H1 (cell line): ENCODE data around the gene RPS6KB2. TPM values are rescaled to one million over a fixed set of nuclear protein-coding genes. Genes with fewer than 3 reads are reported as not detected.

Source experiments
- CTCF ChIA-PET: fragments of 300-600 bp; sonication (Branson Sonifier 250); formaldehyde crosslinking; loops from one replicate; lab custom pipeline; 2021; ENCODE audit not compliant: partially characterized antibody; lab: Charles Lee
- POLR2A ChIA-PET: fragments of 300-600 bp; sonication (Branson Sonifier 250); formaldehyde crosslinking; loops from one replicate; lab custom pipeline; 2021; ENCODE audit warnings: inconsistent platforms; ENCODE audit not compliant: partially characterized antibody; lab: Charles Lee
- DNase-seq, 2 experiments: peaks; one replicate each; pipeline versions ENCODE4 v3.0.0 to v3.0.0-alpha.2; 2010 to 2022; ENCODE audit warnings: low spot score in 2 of 2, low read depth in 1 of 2, mixed read lengths in 1 of 2
- FAIRE-seq: peaks from 2 replicates; lab custom pipeline; 2011; peaks lifted over from hg19 to GRCh38; lab: Jason Lieb, UNC
- H2AFZ ChIP-seq: 2 replicates; pipeline ENCODE4 v1.8.1; 2012; ENCODE audit warnings: low read length, inconsistent platforms
- H2AK5ac ChIP-seq: 2 replicates; pipeline ENCODE4 v1.6.1; 2013; ENCODE audit warnings: low read depth, low read length
- H2BK120ac ChIP-seq: replicated peaks from 2 replicates; pipeline ENCODE3; 2013; ENCODE audit warnings: low read depth, low read length, inconsistent platforms
- H2BK12ac ChIP-seq: 2 replicates; pipeline ENCODE4 v1.6.1; 2013; ENCODE audit warnings: low read depth, low read length
- H2BK15ac ChIP-seq: 2 replicates; pipeline ENCODE4 v1.6.1; 2013; ENCODE audit warnings: low read length
- H2BK20ac ChIP-seq: 2 replicates; pipeline ENCODE4 v1.6.1; 2013; ENCODE audit warnings: low read length
- H2BK5ac ChIP-seq: 2 replicates; pipeline ENCODE4 v1.6.1; 2013; ENCODE audit warnings: low read depth, low read length
- H3K14ac ChIP-seq: 2 replicates; pipeline ENCODE4 v1.6.1; 2013; ENCODE audit warnings: inconsistent platforms; ENCODE audit not compliant: insufficient read length
- H3K18ac ChIP-seq: 2 replicates; pipeline ENCODE4 v1.6.1; 2013; ENCODE audit warnings: low read length; ENCODE audit errors: extremely low read depth
- H3K23ac ChIP-seq: 2 replicates; pipeline ENCODE4 v1.6.1; 2013; ENCODE audit warnings: inconsistent platforms; ENCODE audit not compliant: insufficient read length
- H3K23me2 ChIP-seq: 2 replicates; pipeline ENCODE4 v1.6.1; 2013; ENCODE audit warnings: low read depth, low read length
- H3K27ac ChIP-seq: 2 replicates; pipeline ENCODE4 v1.6.1; 2011; ENCODE audit warnings: low read depth, low read length, inconsistent platforms
- H3K27me3 ChIP-seq, 4 experiments: replicated peaks in 1 of 4; 1 replicate in 1 of 4; 2 replicates in 3 of 4; pipeline versions ENCODE4 v1.6.1 to v1.8.1; 2011 to 2013; ENCODE audit warnings: low read length in 3 of 4, mild to moderate bottlenecking in 3 of 4, inconsistent platforms in 2 of 4, mixed read lengths in 2 of 4, moderate library complexity in 1 of 4; ENCODE audit not compliant: control insufficient read depth in 3 of 4, insufficient read depth in 3 of 4; ENCODE audit errors: extremely low read depth in 1 of 4
- H3K36me3 ChIP-seq, 4 experiments: 2 replicates each; pipeline versions ENCODE4 v1.6.1 to v1.8.1; 2011 to 2013; ENCODE audit warnings: mild to moderate bottlenecking in 4 of 4, low read length in 3 of 4, moderate library complexity in 2 of 4, control low read depth in 1 of 4, inconsistent platforms in 1 of 4; ENCODE audit not compliant: insufficient read depth in 4 of 4, control insufficient read depth in 2 of 4
- H3K4ac ChIP-seq: replicated peaks from 2 replicates; pipeline ENCODE3; 2013; ENCODE audit warnings: low read length, low read depth, mixed read lengths, inconsistent platforms; ENCODE audit not compliant: insufficient read length
- H3K4me1 ChIP-seq, 4 experiments: replicated peaks in 1 of 4; 1 replicate in 1 of 4; 2 replicates in 3 of 4; pipeline versions ENCODE4 v1.6.1 to v1.8.1; 2011 to 2013; ENCODE audit warnings: low read length in 3 of 4, inconsistent platforms in 2 of 4, mixed read lengths in 1 of 4; ENCODE audit not compliant: insufficient read depth in 4 of 4, control insufficient read depth in 3 of 4
- H3K4me2 ChIP-seq, 2 experiments: 2 replicates each; pipeline versions ENCODE4 v1.6.1 to v1.8.1; 2011 to 2013; ENCODE audit warnings: low read depth in 2 of 2, low read length in 2 of 2, control low read depth in 1 of 2, inconsistent platforms in 1 of 2, mild to moderate bottlenecking in 1 of 2; ENCODE audit not compliant: insufficient read depth in 1 of 2
- H3K4me3 ChIP-seq, 4 experiments: fragments of 200-600, 300-600 bp in 1 of 4; sonication (generic), shearing (Covaris generic), sonication (Bioruptor Twin) in 1 of 4; 2 replicates each; pipeline versions ENCODE4 v1.5.1 to v1.8.1; 2011 to 2016; ENCODE audit warnings: low read length in 4 of 4, low read depth in 3 of 4, control low read depth in 2 of 4, inconsistent platforms in 2 of 4, mild to moderate bottlenecking in 2 of 4, mixed read lengths in 1 of 4, moderate library complexity in 1 of 4; ENCODE audit not compliant: insufficient read depth in 2 of 4; ENCODE audit errors: extremely low read depth in 1 of 4
- H3K56ac ChIP-seq: replicated peaks from 2 replicates; pipeline ENCODE3; 2013; ENCODE audit warnings: low read depth, mild to moderate bottlenecking, mixed read lengths, low read length, inconsistent platforms; ENCODE audit not compliant: insufficient read length
- H3K79me1 ChIP-seq: 2 replicates; pipeline ENCODE4 v1.6.1; 2013; ENCODE audit warnings: low read depth, low read length, control low read depth
- H3K79me2 ChIP-seq, 2 experiments: 2 replicates each; pipeline versions ENCODE4 v1.6.1 to v1.8.1; 2012 to 2013; ENCODE audit warnings: low read length in 2 of 2, mild to moderate bottlenecking in 2 of 2, inconsistent platforms in 1 of 2; ENCODE audit not compliant: insufficient read depth in 2 of 2, control insufficient read depth in 1 of 2
- H3K9ac ChIP-seq, 4 experiments: replicated peaks in 1 of 4; 1 replicate in 1 of 4; 2 replicates in 3 of 4; pipeline versions ENCODE4 v1.6.1 to v1.8.1; 2011 to 2013; ENCODE audit warnings: low read depth in 3 of 4, low read length in 3 of 4, control low read depth in 2 of 4, mild to moderate bottlenecking in 2 of 4, moderate library complexity in 2 of 4, inconsistent platforms in 1 of 4; ENCODE audit errors: extremely low read depth in 1 of 4
- H3K9me3 ChIP-seq, 2 experiments: 2 replicates each; pipeline versions ENCODE4 v1.6.1 to v1.8.1; 2012 to 2013; ENCODE audit warnings: mild to moderate bottlenecking in 2 of 2, moderate library complexity in 2 of 2, control low read depth in 1 of 2, inconsistent platforms in 1 of 2, low read depth in 1 of 2, low read length in 1 of 2, mixed read lengths in 1 of 2; ENCODE audit not compliant: insufficient read depth in 2 of 2
- H4K20me1 ChIP-seq, 2 experiments: replicated peaks in 1 of 2; 2 replicates each; pipeline versions ENCODE3 to v1.8.1; 2011 to 2013; ENCODE audit warnings: inconsistent platforms in 2 of 2, low read length in 2 of 2, mild to moderate bottlenecking in 1 of 2; ENCODE audit not compliant: insufficient read depth in 2 of 2, control insufficient read depth in 1 of 2
- H4K5ac ChIP-seq: 2 replicates; pipeline ENCODE4 v1.6.1; 2013; ENCODE audit warnings: low read length, low read depth, mixed read lengths, inconsistent platforms; ENCODE audit not compliant: insufficient read length
- H4K8ac ChIP-seq: 2 replicates; pipeline ENCODE4 v1.8.0; 2013; ENCODE audit warnings: mild to moderate bottlenecking, moderate library complexity, low read length, inconsistent platforms; ENCODE audit not compliant: insufficient read depth; ENCODE audit errors: extremely low read depth
- H4K91ac ChIP-seq: replicated peaks from 2 replicates; pipeline ENCODE3; 2013; ENCODE audit warnings: low read length, mixed read lengths, inconsistent platforms; ENCODE audit not compliant: insufficient read length
- WGBS, 2 experiments: shearing (Covaris generic) in 1 of 2; methylation state at CpG; one replicate each; pipeline versions ENCODE4 v1.1.6 to v1.1.7; 2013 to 2015; ENCODE audit warnings: low lambda C conversion rate in 2 of 2, mixed read lengths in 2 of 2, inconsistent platforms in 1 of 2, low coverage in 1 of 2, missing lambda C conversion rate in 1 of 2; ENCODE audit not compliant: insufficient replicate concordance in 2 of 2, insufficient coverage in 1 of 2, insufficient read length in 1 of 2; ENCODE audit errors: extremely low coverage in 1 of 2, missing lambda C conversion rate in 1 of 2; 5-methylcytosine and 5-hydroxymethylcytosine counted together
- polyA plus RNA-seq, 7 experiments: library from polyadenylated mRNA; depleted of rRNA in 3 of 7; stranded (reverse) in 5 of 7; unstranded in 2 of 7; fragments of >200 nt in 5 of 7; fragments of 200-250 nt in 2 of 7; gene quantifications; 1 replicate in 5 of 7; 2 replicates in 1 of 7; 4 replicates in 1 of 7; pipeline versions ENCODE4 v1.2.1 to v1.2.3, GENCODE V29; 2011 to 2013; ENCODE audit warnings: missing spikeins in 2 of 7, mixed read lengths in 2 of 7
- total RNA-seq: library from RNA; stranded (reverse); fragmentation: NEBNext Ultra II Directional; extraction: Animal tissue kit (Norgen Biotek cat#: 25700); gene quantifications from 2 replicates; pipeline ENCODE4 v1.2.1, GENCODE V29; 2021

Gene RPS6KB2
- total and polyA plus RNA-seq, 2 of the 8 experiments (the other 6 are each of a cell fraction or from before 2014, with no cell fraction given) = 41.0 to 47.1 TPM

GRCh38 chr11:67429722-67430121, 1.4 kb downstream of the RPS6KB2 start:
- H3K9ac ChIP-seq = no peak overlapping the region
- H2AK5ac ChIP-seq = no peak overlapping the region
- H3K23me2 ChIP-seq = peaks cover 10% of the 10 kb centered on the region
- no peak overlapping the region for H4K5ac ChIP-seq
- FAIRE-seq (no peak), DNase-seq (no peak)
- POLR2A ChIA-PET = interaction anchor here (0.7 to 12.5 kb wide), 6 partner anchors 8 to 34 kb away, joined by 3 to 104 read pairs (median 6); partner anchors contain the start of genes CABP4, CARNS1 and PTPRCAP
- no peak overlapping the region for H2BK120ac ChIP-seq
- 0 out of 2 replicates have a peak overlapping the region, but pooled peaks have one; percentile 21 for H4K8ac ChIP-seq
- no peaks in the 10 kb centered on the region for H3K27me3 ChIP-seq
- H2BK12ac ChIP-seq = no peak overlapping the region
- H3K79me2 ChIP-seq = peaks cover 0 to 9% of the 10 kb centered on the region in 2 experiments; a peak in 2 of 4 replicates
- H3K56ac ChIP-seq = no peak overlapping the region
- CTCF ChIA-PET = interaction anchor here (3.8 kb wide), 1 partner anchor 29 kb away, joined by 10 read pairs; the partner anchor contains the start of gene PPP1CA
- H3K14ac ChIP-seq = no peak overlapping the region
- no peak overlapping the region for H3K27ac ChIP-seq
- H3K18ac ChIP-seq = no peak overlapping the region
- peak overlapping the region in 1 of 2 experiments; percentile 60; a peak in 1 of 4 replicates for H3K4me2 ChIP-seq
- peaks cover 5% of the 10 kb centered on the region for H3K79me1 ChIP-seq
- H2AFZ ChIP-seq = no peak overlapping the region
- H3K4ac ChIP-seq = no peak overlapping the region
- 93% methylated on average over 11 of the region's 11 CpGs; no CpG with 5 or more reads in 1 of the 2 experiments for WGBS, 2 experiments
- no peak overlapping the region for H4K91ac ChIP-seq
- no peak overlapping the region for H3K23ac ChIP-seq
- no peaks in the 10 kb centered on the region for H3K9me3 ChIP-seq
- H2BK20ac ChIP-seq = no peak overlapping the region
- no peak overlapping the region for H2BK5ac ChIP-seq
- H3K36me3 ChIP-seq = peaks cover 3 to 13% (median 8%) of the 10 kb centered on the region in 4 experiments; a peak in 7 of 8 replicates
- H4K20me1 ChIP-seq = peaks cover 0 to 6% of the 10 kb centered on the region in 2 experiments
- H3K4me1 ChIP-seq = peaks cover 0 to 12% (median 4%) of the 10 kb centered on the region in 4 experiments; a peak in 6 of 7 replicates
- no peak overlapping the region for H2BK15ac ChIP-seq
- H3K4me3 ChIP-seq = no peak overlapping the region
